ENCODE data around the gene SECTM1.

GRCh38 chr17:82303944-82304808 is 29.4 kb downstream of the SECTM1 start:
- TF ChIP-seq FOXK2 (IDR thresholded peaks at IDR 0.05): no peak
- no peak for TF ChIP-seq ZNF384 (IDR thresholded peaks at IDR 0.05)
- no peak for TF ChIP-seq SP1 (IDR thresholded peaks at IDR 0.05)
- no peak for TF ChIP-seq HDGF (IDR thresholded peaks at IDR 0.05; ENCODE audit: borderline replicate concordance)
- TF ChIP-seq ELF4 (IDR thresholded peaks at IDR 0.05): no peak
- TF ChIP-seq FOXM1 (IDR thresholded peaks at IDR 0.05; ENCODE audit: borderline replicate concordance): no peak
- TF ChIP-seq SUZ12 (IDR thresholded peaks at IDR 0.05): no peak
- no peak for TF ChIP-seq TARDBP (IDR thresholded peaks at IDR 0.05)
- no peak for TF ChIP-seq LEF1 (IDR thresholded peaks at IDR 0.05; ENCODE audit: borderline replicate concordance)
- TF ChIP-seq FOXA1 (IDR thresholded peaks at IDR 0.05): no peak
- no peak for TF ChIP-seq L3MBTL2 (conservative IDR thresholded peaks at IDR 0.05)
- no peak for TF ChIP-seq BHLHE40 (IDR thresholded peaks at IDR 0.05; ENCODE audit: borderline replicate concordance)

Data from HEK293T (cell line).